GM21526 (cell line): ENCODE data around the gene MYO3B.

ENCODE experiments used
- ATAC-seq: cut with Tn5 transposase; IDR thresholded peaks from one replicate; pipeline ENCODE4 v1.9.1; 2021; ENCODE audit warnings: moderate library complexity; ENCODE audit not compliant: unreplicated experiment, low FRiP score

The MYO3B gene

DNA sequence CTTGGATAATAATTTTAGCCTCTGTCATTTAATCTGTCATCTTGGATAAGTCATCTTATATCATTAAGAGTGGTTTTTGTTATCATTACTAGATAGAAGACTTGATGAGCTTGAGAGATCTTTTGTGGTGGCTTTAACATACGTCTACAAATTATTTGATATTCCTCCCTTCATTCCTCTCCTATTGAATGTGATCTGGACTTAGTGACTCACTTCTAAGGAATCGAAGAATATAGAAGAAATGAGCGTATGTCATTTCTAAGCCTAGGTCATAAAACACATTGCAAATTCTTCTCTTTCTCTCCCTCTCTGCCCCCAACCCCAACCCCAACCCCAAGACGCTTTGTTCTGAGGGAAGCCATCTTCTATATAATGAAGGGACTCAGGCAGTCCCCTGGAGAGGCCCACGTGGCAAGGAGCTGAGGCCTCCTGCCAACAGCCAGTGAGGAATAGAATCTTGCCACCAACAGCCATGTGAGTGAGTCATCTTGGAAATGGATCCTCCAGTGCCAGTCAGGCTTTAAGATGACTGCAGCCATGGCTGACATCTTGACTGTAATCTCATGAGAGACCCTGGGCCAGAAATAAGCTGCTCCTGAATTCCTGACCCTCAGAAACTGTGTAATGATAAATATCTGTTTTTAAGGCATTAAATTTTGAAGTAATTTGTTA, 315.6 kb downstream of the MYO3B start:
- ATAC-seq, result no peak

DNA sequence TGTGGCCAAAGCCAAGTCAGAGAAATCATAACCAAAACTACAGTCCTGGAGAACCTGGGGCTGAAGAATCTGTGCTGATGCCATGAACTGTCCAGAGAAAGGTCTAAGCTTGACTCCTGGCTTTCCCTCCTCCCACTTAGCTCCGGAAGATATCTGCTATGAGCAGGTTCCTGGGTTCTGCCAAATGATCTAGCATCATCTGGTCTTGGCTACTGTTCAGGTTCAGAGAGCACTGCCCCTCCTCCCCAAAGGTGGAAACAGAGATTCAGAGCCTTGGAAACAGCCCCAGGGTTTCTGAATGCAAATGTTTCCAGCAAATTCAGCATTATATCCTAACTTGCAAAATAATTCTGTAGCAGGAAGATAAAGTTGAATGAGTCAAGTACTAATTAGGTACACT, 317.9 kb downstream of the MYO3B start:
- ATAC-seq, result no peak

DNA sequence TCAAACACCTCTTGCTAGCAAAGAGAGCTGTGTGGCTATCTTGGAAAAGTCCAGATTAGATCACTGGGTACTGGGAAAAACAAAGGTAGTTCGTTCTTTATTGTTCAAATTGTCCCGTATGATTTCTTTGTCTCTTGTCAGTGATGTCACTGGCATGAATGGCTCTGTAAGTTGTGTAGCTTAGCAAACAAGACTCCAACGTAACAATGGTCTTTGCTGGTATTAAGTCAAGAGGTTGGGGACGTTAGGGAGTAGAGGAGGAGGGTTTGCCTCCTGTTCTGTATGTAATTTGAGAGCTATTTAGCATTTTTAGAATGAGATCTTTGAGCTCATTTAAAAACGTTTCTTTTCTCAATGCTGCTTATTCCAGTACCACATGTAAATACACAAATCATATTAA, 320.7 kb downstream of the MYO3B start:
- ATAC-seq, result no peak

DNA sequence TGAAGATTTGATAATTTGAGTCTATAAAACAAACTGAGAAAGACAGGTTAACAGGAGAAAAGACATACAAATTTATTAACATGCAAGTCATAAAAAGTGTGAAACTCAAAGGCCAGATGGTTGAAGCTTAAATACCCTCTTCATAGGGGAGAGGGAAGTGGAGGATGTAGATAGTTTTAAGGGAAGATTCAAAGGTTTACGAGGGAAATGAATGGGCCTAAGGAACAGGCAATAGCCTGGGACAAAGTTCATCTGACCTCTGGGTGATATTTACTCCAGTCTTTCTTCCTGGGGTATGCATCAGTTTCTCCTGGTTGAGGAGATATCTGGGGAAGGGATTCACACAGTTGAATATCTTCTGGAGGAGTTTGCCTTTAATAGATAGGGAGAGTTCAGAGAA, 322.2 kb downstream of the MYO3B start:
- ATAC-seq, result no peak

DNA sequence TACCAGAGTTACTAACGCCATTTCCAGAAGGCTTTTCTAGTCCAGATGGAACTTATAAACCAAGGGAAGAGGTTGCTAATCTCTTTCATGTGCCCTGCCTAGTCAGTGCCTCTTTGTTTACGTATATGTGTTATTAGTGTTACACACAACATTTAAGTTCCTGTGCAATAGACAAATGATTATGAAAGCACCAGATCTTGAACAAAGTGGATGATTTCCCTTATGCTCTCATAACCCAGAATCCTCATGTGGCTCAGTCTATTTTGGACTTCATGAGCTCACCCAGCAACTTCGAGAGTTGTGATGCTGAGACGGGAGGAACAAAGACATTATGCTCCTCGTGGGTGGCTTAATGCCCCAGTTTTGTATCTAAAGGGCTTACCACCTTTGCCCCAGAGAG, 322.8 kb downstream of the MYO3B start:
- no peak for ATAC-seq

DNA sequence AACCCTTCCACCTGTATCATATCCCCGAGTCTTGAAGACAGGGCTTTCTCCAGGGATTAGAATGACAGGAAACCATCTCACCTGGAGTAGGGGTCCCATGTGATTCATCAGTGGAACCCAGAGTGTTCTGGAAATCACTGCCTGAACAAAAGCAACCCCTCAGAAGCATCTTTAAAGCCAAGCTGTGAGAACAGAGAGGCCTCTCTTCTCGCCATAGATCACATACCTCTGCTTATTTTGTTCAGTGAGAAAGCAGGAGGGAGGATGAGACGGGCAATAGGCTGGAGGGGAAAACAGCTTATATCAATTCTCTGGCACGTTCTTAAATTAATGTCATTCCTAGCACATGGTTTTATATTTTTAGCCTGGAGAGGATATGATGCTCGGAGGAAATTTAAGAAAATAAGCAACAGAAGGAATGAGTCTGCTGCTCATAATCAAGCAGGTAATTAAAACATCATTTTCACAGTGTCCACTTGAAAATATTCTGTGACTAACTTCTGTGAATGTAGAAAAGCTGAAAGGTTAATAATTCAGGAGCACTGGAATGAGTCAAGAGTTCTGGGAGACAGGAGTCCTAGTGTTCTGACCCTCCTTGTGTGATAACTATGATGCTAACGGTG, 323.6 kb downstream of the MYO3B start:
- no peak for ATAC-seq

DNA sequence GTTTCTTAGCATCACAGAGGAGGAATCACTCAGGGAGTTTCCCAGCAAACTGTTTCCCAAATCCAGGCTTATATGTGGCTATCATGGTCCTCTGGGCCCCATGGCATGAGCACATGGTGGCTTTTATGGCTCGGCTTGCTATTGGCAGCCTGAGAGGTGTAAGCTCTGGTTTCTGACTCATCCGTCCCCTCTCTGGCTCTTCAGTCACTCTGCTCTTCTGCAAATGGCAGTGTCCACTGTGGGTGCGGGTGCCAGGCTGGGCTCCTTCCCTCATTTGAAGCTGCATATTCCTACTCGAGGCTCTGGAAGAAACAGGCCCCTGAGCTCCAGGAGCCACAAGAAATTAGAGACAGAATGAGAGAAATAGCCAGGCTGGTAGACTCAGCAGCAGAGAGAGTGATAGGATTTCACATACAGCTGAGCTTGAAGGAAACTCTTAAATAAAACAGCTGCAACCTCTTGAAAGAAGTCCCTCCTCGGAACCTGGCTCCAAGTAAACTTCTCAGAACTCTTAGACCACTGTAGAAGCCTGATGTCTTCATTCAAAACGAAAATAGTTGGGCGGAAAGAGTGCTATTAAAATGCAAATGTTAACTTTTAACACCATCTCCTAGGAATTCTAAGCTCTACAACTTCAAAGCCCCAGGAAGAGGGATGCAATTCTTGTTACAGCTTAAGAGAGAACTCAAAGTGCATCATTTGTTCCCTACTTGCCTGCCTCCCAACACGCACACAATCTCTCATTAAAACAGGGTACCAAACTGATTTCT, 324.6 kb downstream of the MYO3B start:
- no peak for ATAC-seq

DNA sequence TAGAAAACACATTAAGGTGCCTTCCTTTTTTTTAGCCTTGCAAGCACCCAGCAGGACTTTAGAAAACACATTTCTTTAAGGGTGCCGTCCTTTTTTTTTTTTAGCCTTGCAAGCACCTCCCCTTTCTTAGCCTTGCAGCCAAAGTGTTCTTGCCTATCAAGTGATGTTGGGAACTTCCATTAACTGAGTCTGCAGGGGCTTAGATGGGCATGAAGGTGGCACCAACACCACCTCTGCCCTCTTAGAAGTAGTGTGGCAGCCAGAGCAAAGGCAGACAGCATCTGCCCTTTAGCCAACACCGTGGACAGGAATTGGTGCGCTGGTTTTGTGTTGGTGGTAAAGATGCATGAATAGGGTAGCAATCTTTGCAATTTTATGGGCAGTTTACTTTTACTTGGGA, 325.6 kb downstream of the MYO3B start:
- ATAC-seq, result no peak

DNA sequence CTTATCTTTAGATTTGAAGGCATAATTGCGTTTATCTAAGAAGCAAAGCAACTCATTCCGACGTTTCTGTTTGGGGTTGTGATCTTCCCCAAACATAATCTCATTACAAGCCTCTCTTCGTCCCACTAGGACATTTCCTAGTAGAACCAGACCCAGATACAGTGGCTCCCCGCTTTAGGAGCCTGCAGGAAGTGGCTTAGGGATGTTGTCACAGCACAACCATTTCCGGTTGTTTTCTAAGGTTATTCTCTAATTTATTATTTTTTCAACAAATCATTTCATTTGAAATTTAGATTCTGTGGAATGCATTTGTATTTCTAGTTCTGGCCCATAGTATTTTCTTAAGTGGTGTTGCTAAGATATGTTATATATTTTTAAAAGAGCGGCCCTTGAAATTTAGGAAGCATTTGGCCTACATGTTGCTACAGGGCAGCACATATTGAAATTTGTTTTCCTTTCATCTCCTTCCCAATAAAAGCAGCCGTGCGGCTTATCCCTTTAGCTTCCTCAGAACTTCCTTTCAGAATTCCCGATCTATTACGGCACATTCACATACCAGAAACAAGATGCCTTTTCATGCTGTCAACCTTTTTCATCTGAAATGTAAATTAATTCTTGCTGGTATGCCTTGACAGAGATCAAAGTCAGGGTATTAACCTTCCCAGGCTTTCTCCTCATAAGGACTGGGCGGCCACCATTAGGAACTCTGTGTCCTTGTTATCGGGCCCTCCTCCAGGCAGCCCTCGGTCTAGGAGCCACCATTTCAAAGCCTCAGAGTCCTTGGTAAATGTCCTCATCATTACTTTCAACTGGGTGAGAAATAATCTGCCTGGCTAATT, 326.2 kb downstream of the MYO3B start:
- no peak for ATAC-seq

DNA sequence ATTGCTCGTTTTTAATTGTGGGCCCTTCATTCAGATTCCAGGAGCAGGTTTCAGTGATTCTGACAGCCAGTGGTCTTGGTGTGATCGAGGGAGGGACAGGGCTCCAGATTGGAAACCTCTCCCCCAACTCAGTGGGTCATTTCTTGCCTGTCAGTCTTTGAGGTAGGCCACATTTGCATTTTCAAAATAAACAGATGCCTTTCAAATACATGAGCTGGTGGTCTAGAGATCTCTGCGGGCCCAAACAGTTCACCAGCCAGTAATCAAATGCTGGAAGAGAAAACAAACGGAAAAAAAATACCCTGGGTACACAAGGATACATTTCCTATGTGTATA, 326.8 kb downstream of the MYO3B start:
- no peak for ATAC-seq

DNA sequence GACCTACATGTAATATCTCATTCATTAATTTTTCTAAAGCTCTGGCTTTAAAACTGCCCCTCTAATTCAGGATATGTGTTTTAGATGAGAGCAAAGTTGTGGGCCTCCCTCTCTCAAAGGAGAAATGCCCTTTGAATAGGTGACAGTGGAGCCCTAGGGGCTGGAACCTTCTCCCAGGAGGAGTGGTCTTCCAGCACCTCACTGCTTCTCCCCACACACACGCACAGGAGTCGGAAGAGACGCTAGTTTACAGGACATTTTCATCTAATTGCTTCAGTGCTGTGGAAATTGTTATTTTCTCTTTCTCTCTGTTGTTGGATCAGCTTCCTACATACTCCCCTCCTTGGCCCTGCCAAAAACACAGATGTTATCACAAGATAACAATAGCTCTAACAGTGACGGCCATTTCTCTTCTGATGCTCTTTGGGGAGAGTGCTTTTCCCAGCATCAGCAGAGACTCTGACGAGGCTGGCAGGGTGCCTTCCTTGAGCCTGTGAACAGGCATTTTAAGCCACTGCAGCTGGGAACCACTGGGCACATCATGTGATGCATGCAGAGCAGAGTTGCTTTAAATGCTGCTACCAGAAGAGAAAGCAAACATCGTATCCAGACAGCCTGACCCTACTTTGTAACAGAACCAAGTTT, 327.8 kb downstream of the MYO3B start:
- no peak for ATAC-seq

DNA sequence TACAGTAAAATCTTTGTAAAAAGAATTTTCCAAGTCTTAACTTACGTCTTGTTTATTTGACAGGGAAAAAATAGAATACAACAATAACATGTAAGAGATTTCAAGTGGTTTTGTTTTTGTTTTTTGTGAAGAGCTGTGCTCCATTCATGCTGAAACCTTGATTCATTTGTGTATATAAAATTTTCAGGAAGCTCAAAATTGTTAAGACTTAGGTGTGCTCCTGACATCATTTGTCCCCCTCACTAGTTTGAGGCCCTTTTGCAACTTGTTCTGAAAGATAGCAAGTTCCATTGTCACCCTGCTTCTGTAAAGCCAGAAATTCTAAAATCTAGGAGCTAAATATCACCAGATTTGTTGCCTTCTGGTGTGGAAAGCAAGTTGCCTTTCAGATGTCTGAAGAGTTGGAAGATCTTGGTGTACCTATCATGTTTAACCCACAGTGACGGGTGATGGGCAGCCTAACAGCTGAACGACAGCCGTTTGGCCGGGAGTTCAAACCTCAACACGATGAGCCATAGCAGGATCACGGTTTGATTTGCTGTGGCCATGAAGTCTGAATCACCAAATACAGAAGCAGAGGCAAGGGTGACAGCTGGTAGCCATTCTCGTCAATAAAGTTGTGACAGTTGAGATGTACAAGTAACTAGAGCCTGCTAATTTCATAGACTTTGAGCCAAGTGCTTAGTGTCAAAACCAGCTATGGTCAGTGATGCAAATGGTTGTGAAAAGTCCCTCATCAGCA, 331.7 kb downstream of the MYO3B start:
- ATAC-seq, result no peak

DNA sequence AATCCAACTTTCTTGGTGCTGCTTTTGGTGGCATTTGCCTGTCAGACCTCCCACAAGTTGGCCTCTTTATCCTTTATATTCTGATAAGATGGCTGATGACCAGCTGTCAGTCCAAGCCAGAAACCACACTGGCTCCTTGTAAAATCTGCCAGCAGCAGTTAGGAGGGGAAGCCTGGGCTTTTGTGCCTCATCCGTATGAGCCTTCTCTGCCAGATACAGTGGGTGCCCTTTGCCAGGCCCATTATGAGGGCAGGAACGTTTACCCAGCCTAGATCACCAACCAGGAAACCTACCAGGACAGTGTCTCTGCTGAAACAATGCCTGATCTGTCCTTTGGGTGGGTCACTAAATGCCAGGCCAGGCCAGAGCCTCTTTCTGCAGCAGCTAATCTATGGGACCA, 334.3 kb downstream of the MYO3B start:
- ATAC-seq, result no peak

DNA sequence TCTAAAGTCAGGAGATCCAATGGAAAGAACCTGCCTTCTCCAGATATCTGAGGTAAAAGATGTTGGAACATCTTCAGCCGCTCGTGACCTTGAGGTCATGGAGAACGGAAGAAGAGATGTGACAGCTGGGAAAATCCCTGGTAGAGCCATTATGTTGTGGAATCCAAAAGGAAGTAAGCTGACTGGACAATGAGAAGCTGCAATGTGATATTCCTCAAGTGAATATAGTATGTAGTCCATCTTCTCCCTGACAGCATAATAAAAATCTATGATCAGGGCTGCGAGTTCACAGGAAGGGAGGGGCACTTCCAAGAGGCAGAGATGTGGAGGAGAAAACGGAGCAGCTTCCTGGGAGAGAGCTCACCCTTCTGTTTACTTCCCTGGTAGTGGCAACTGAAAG, 336.2 kb downstream of the MYO3B start:
- no peak for ATAC-seq

DNA sequence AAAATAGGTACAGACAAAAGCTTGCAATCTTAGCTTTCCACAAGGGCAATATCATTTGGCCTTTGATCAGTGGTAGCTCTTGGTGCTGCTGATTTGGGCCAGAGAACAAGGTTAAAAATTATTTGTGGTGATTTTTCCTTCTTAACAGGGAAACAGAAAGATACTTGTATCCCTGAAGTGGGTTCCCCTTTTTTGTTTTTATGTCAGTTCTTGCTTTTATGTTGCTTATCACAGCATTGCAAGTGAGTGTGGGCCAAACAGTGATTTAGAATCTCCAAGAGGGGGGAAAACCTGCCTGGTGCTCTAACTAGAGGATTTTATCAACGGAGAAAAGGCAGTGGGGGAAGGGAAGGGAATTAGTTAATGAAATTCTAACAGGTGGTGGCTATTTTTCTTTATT, 339.6 kb downstream of the MYO3B start:
- no peak for ATAC-seq

DNA sequence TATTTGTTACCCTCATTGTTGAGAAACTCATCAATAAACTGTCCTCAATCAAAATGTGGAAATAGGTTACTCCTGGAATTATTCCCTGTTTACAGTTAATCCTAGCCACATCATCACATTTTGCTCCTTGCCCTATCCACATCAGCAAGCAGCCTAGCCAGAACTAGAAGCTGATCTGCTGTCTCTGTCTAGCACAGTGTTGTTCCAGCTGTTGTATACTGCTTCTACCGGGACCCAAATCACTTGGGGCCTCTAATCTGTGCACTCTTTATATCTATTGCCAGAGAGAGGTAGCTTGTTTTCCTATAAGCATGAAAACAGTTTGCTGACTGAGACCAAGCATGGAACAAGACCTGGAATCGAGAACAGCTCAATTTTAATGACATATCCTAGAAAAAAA, 341.0 kb downstream of the MYO3B start:
- ATAC-seq, result no peak

DNA sequence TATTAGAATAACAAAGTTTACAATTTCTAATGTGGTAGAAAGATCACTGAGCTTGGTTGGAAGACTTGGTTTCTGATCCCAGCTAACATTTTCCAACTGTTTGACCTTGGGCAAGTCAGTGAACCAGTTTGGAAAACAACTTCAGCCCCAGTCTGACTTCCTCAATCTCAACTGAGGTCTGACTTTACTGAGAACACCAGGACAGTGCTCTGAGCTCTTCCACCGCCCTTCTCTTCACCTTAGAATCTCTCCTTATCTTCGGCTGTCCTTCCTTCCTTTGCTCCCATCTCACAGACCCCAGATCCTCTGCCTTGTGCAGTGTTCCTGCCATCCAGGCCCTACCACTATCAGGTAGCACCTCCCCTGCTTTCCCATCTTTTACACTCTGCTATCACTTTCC, 343.4 kb downstream of the MYO3B start:
- ATAC-seq, result no peak

DNA sequence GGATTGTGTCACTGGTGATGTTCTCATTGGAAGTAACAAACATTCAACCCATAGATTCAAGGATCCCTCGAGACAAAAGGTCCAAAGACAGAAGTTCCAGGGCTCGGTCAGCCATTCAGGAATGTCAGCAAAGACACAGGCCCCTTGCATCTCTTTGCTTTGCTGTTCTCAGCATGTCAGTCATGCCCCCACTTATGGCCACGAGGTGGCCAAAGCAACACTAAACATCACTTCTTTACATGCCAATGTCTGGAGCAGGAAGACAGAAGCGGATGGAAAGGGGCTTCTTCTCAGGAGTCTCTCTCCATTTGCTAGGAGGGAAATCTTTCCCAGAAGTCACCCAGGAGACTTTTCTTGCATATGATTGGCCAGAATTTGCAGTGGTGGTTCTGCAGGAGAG, 345.6 kb downstream of the MYO3B start:
- no peak for ATAC-seq

DNA sequence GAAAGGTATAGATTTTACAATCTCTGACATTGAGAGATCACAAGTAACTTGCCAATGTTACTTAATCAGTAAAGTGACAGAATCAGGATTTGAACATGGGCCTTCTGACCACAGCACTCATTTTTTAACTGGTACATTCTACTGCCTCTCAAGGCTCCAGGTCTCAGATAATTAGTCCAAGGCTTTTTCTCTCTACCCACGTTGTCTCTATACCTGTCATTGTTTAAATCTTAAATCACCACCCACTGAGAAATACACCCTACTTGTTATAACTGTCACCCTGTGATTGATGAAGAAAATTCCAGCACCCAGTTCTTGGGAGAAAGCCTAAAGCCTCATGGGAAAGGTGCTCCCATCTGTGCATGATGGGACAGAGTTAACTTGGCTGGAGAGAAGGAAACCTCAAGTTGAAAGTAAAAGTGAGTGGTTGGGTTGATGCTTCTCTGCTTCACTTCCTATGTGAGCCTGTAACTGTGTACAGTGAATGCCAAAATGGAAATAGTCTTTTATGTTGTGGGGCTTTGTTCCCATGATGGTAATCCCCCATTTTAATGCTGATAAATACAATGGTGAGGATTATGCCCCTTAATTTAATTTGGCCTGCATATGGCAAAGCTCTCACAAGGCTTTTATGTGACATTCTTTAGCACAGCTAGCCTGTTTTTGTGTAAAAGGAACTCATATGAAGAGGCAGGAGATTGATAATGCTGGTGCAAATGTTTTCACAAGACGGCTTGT, 347.1 kb downstream of the MYO3B start:
- no peak for ATAC-seq

DNA sequence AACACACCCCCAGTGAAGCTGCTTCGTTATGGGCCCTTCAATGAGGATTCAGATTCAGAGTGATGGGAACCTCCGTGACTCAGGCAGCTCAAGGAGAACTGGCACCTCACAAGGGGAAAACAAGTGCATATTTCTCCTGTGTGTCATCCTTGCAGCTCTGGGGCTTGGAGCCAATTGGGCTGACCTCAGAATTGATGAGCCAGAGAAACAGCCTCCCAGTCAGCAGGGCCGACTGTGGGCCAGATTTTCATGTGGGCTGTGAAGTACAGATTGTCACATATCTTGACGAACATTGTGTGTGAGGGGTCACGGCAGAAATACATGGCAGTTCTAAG, 347.6 kb downstream of the MYO3B start:
- no peak for ATAC-seq
